Inferior parietal cortex (tissue), 1 donor: Measurements from ENCODE around the gene FXYD6.

Experiments used
- DNase-seq: peaks from one replicate; pipeline ENCODE4 v3.0.0-alpha.2; 2016; ENCODE audit errors: extremely low spot score

Gene FXYD6

DNA sequence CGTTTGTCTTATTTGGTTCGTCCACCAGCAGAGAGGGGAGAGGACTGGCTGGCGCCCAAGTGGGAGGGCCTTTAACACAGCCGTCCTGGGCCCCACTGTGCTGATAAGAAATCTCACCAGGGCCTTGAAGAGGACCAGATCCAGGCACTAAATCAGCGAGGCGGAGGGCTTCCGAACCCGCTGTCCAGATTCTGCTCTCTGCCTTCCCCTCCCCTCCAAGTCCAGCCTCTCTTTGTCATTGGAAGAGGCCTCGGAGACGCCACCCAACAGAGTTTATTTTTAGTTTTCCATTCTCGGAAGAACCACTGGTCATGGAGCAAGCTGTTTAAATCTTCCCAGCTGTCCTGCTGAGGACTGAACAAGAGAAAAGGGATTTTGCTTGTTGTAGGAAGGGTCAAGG lies 9.3 kb upstream of the FXYD6 start:
- no peak for DNase-seq

DNA sequence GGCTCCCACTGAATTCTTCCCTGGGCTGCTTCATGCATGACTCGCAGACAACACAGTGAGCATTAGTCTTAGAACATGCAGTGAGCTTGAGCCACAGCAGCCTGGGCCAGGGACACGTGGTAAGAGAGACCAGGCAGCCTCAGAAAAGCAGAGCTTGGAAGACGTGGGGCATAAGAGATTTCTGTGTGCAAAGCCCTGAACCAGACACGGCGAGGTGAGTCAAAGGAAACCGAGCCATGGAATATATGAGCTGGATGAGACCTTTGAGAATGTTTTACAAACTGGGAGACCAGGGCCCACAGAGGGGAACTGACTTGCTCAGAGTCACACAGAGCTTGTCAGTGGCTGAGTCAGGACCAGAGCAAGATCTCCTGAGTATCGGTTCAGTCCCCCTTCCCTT lies 8.5 kb upstream of the FXYD6 start:
- no peak for DNase-seq

DNA sequence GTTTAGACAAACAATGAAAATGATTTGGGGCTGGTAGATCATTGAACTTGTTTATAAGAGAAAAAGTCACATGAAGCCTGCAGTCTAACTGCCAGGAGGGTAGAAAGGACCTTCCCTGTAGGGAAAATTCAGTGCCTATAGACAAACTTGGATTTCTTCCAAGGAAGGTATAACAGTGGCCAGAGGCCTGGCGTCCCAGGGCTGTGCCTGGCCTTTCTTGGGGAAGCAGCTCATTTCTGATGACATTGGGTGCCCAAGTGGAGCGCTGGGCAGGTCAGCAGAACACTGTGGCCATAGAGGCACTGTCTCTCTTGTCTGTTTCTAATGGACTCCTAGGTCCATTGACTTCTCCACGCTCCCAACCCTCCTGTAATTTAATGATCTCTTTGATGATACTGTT lies 6.6 kb upstream of the FXYD6 start:
- DNase-seq = no peak

DNA sequence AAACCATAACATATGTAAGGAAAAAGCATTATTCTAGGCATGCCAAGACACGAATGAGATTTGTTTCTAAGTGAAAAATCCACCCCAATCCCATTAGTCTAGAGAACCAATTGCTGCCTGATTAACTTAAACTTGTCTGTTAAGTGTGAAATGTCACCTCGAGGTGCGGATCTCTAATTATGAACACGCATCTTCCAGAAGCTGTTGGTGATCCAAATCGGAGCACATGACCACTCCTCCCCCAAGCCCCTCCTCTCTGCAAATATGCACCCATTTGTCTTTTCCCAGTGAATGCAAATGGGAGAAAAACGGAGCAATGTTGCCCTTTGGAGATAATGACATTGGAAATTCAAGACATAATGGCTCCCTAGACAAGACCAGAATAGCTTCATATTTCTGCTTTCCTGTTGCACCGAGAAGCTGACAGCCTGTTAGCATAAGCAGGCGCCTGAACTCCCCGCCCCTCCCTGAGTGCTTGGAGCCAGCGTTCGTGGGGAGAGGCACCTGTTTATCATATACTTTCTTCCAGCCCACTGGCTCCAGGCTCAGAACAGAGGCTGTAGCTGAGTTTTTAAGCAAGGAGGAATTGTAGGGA lies 6.0 kb upstream of the FXYD6 start:
- no peak for DNase-seq

DNA sequence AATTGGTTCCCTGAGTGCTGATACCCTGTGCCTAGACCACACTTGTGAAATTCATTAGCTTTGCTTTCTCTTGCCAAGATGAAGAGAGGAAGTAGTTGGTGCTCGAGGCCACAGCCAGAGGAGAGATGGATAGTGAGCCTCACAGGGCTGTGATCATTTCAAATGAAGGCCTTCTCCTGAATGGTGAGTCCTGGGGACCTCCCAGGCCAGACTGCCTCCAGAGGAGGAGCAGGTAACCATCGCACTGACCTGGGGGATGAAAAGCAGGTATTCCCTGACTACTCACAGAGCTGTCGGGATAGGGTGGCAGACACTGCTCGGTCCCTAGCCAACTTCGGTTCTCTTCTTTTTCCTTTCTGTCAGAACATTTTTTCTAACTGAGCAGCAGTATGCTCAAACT lies 4.8 kb upstream of the FXYD6 start:
- DNase-seq = no peak

DNA sequence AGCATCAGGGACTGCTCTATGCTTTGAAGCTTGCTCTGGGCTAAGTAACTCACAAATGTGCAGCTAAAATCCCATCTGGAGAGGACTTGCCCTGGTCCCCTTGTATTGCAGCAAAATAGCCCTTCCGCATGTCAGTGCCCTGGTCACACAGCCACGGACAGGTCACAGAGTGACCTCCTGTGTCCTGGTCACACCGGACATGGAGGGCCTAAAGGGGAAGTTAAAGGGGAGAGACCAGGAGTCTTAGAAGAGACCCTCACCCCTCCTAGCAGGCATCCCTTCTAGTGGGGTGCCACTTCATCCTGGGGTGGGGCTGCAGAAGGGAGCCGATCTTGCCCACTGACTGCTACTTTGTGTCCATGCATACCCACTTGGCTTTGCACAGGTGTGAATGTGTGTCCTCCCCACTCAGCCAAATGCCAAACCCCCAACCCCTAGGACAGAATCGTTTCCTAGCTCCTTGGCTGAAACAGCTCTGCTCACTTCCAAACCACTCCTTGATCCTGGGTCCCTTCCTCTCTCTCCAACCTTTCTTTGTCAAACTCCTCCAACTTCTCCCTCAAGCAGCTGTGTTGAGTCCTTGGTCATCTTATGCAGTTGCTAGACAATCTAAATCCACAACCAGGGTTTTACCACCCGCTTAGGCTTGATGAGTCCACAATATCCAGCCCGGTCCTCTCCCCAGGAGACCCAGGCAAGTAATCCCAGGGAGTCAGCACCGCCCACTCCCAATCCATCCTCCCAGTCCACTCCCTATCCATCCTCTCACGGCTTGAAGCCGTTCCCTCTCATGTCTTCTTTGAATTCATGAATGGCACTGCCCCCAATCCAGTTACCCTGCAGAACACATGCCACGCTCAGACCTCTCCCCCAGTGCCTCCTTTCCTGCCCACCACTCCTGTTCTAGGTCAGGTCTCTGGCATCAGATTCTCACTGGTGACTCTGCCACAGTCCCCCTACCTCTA lies 3.3 kb upstream of the FXYD6 start:
- DNase-seq = no peak

DNA sequence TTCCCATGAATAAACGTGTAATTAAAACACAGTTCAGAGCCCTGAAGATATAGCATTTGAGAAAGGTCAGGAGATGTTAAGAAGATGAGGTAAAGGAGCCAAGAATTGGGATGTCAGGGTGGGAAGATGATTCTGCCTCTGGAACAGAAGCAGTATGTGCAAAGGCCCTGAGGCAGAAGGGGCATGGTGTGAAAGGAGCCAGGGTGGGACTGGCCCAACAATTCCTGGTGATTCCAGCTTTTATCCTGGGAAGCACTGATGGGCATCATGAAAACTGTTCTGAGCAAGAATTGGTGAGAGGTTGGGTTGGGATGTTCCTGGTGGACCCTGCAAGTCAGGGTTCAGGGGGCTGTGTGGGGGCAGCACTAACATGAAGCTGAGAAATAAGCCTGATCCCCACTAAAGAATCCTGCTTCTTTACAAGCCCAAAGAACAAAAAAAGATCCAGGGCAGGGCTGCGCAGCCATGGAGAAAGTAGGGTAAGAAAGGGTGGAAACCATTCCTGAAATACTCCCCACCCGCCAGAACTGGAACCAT lies 2.5 kb upstream of the FXYD6 start:
- DNase-seq = no peak

DNA sequence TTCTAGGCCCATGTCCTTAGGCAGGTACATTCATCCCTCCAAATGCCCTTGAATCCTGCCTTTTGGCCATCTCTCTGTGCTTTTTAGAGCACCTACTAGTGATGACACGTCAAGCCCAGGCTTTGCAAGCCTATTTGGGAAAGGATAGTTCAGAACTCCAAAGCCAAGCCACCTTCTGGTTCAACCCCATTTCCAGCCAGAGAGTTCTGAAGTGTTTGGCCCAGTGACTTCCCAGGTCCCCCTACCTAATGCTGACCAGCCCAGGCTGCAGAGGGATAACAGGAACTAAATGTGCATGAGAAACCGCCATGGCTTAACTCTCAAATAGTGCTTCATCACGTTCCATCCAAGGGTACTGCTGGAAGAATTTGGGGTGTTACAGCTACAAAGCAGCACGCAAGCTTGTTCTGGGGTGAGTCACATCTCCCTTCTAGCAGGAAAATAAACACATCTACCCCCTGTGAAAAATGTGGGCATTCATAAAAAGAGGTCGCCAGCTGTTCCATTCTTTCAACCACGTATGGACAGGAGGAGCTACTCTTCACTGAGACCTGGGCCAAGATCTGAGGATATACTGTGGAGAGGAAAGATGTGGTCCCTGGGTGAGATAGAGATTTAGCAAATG lies 2.0 kb upstream of the FXYD6 start:
- DNase-seq = no peak

DNA sequence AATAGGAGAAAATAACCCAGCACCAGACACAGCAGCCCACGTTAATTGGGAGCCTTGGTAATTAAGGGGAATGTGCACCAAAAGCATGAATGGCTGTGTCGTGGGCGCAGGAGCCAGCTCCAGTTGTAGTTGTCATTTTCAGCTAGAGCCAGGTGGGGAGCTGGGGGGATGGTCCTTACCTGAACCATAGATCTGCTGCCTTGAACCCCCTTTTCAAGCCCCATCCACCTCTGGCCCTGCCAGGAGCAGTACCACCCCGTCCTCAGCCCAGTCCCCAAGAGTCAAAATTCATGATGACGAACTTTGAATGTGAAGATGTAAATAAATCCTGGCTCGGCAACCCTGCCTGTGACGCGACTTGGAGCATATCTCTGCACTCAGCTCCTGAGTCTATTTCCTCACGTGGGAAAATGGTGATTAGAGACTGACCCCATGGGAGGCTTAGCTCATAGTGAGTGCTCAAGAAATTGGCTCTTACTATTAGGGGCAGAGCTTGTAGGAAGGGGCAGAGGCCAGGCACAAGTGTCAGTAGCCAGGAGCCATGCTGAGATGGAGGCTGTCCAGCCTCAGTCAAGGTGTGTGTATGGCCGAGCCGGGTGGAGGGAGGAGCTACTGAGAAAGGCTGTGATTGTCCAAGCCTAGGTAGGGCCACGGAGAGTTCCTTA lies 794 bp upstream of the FXYD6 start:
- DNase-seq = no peak

DNA sequence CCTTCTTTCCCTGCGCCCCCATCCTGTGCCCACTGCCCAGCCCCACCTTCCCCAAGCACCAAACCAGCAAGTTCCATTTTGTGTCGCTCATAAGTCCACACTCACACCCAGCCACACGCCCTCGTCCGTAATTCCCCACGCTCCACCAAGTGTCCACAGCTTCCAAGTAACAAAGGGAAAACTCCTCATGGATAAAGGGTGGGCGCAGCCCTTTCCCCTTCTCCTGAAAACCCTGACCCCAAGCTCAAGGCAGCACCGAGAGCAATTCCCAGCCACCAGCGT lies 458 bp downstream of the FXYD6 start:
- DNase-seq = no peak

DNA sequence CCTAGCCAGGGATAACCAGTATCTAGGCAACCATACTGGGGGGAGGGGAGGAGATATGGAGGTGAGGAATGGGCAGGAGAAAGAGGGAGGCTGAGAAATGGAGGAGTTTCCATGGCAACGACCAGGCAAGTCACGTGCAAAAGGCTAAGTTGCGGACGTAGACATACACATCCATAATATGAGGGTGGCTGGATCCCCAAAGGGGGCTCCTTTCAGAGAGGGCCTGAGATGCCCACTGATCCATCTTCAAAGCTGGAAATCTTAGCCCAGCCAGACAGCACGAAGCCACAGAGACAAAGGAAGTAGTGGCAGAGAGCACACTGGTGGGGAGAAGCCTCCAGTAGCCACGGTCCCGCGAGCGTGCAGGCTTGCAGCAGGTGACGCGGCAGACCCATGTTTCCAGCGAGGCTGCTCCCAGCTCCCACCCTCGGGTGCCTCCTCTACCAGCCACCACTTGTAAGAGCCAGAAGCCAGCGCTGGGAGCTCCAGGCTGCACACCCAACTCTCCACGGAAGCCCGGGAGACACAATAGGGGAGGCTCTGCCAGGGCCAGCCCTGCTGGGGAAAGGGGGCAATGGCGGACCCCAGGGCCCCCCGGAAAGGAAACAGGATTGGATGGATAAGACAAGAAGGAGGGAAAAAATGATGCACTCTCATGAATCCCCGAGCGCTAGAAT lies 938 bp downstream of the FXYD6 start:
- DNase-seq = no peak

DNA sequence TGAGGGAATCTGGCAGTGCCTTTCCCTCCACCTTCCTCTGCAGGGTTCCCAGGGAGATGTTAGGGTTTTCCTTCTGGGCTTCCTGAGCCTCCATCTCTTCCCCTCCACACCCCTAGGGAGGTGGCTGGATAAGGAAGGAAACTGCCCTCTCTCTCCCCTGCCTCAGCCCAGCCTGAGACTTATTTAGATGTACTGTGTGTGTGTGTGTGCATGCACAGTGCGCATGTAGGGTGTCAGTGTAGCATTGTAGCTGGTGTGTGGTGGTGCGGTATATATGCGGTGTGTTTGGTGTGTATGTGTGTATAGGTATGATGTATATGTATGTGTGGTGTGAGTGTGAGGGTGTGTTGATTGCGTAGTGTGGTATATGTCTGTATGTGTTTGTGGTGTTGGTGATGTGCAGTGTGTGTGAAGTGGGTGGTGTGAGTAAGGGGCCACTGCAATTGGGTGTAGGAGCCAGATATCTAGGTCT lies 1.5 kb downstream of the FXYD6 start:
- no peak for DNase-seq

DNA sequence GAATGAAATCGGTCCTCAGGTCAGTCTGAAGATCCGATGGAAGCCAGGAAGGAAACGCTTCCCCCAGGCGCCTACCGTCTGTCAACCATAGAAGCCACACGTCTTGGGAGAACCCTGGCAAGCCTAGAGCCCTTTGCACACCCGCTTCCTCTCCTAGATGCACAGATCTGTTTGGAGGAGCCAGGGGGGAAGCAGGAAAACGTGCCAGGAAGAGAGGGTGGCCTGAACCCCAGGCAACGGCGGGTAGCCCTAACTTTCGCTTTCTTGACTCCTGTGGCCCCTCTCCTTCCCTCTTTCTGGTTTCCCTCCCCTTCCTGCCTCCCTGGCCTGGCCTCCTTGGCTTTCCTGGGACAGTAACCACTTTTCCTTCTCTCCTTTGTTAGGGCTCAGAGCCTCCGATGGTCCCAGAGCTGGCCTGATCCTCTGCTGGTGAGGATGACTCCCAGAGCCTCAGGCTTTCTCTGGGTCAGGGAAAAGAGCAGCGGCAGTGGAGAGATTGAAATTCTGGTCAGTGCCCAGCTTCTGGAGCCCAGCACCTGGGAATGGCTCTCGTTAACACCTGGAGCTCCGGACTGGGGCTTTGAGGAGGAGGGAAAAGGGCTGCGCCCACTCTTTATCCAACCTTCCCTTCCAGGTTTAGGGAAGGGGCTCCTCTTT lies 2.1 kb downstream of the FXYD6 start:
- no peak for DNase-seq

DNA sequence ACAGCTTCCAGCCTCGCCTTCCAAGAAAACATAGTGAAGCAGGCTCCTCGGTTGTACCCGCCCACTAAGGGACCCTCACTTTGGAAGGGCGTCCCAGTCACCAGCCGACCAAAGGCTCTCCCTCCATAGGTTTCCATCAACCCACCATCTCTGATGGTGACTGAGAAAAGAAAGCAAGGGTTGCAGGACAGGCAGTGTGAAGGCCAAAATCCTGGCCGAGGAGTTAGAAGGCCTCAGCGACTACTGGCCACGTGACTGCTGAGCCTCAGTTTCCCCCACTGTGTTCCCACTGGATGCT lies 2.7 kb downstream of the FXYD6 start:
- no peak for DNase-seq

DNA sequence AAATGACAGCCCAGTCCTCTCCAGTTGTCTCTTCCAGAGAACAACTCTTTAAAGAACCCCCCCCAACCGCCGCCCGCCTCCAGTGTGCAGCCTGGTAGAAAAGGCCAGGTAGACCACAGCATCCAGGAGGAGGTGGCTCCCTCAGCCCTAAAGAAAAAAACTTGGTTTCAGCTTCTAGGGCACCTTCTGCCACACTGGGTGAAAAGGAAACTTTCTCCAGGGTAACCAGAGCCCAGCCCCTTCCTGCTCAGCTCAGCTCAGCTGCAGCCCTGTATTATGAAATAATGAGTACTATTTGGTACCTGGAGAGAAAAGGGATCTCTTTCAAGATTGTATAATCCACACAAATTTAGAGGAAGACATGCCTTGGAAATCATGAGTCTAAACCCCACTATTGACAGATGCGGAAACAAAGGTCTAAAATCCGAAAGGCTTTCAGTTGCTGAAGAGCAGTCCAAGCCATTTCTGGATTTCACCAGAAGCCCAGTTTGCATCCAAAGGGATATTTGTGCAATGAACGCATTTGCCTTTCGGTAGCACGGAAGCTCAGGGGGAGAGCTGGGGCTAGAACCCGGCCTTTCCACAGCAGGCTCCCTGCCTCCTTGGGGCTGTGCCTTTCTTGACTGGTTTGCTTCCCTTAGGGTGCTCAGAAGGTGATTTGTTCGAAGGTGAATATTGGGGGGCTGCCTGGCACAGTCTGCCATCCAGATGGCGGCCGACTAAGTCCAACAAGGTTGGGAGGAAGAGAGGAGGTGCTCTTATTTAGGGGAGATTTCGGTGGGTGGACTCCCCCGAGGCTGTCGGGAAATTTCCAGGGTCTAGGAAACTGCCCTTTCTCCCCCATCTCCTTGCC lies 3.3 kb downstream of the FXYD6 start:
- no peak for DNase-seq

DNA sequence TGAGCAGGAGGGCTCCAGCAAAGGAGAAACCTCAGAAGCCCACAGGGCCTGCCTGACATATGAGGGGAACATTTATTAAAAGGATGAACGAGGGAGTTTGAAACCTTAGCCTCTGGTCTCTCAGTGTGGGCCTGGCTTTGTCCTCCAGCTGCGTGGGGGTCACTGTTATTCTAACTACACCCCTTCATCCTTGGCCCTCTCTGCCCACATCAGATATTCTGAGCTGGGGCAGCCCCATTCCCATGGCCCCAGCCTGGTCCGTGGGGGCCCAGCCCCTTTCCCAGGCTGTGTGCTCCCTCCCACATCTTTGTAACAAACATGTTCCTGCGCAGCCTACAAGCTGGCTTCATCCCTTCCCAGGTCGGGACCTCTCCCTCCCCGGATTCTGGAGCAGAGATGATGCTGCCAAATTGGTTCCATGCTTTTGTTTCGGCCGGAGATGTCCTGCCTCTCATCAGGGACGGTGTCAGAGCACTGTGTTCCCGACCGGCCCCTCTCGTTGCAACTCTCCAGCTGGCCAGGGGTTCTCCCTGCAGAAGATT lies 4.0 kb downstream of the FXYD6 start:
- no peak for DNase-seq

DNA sequence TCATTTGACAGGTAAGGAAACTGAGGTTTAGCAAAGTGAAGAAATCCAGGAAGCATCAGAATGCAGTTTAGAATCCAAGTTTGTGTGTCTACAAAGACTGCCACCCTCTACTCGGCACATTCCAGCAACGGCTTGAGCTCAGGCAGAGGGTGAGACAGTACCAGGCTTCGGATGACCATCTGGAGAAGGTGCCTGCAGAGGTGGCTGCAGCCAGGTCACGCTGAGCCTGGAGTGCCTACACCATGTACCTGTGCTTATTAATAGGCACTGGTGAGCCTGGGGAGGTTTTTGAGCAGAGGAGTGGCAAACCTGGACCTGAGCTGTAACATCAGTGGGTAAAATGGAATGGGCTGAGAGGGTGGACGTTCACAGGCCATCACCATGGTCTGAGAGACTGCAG lies 4.7 kb downstream of the FXYD6 start:
- no peak for DNase-seq

DNA sequence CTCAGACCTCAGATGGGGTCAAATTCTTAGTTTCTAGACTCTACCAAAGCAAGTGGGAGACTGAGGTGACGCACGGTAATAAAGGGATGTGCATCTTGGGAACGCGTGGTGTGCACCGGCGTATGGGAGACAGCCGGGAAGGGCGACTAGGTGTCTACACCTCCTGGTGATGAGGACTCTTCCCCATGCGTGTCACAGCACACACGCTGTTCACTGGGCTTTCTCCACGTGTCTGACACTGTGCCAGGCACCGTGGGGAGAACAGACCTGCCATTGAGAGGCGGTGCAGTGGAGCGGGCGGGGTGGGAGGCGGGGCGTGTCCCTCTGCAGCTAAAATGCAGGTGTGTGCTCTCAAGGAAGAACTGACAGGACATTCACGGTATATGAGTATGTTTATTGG lies 5.3 kb downstream of the FXYD6 start:
- DNase-seq = no peak

DNA sequence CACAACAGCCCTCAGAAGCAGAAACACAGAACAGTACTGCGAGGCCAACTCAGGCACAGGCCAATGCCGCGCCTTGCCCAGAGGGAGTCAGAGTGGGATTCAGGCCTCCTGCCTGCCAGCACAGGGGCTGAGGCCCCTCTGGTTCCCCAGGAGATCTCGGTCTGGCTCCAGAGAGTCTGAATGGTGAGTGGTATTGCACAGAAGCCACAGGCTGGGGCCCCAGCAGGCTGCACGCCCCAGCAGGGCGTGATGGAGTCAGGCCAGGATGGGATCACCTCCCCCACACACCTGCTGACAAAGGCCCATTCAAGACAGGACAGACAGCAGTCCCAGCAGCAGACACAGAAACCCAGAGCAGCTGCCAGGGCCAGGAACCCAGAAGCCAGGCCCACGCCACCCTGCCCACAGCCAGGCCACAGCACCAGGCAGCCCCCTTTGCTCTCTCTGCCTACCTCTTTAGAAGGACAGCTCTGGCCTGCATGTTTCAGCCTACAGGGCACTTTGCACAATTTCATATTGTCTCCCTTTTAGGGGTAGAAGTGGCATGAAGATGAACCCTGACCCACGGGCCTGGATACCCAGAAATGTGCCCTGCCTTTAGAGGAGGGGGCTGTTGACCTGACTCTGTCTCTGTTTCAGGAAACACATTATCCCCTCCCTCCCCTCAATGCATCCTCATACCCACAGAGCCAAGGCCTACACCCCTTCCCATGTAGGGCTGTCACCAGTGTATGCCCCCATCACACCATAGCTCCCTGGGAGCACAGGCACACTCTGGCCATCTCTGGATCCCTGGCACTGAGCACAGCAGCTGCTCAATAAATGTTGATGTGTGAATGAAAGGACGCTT lies 6.1 kb downstream of the FXYD6 start:
- no peak for DNase-seq
